AG04450 (cell line): ENCODE measurements around the gene CSTF2. TPM values are rescaled to one million over a fixed set of nuclear protein-coding genes. Genes with fewer than 3 reads are reported as not detected.
A peak's percentile ranks its signal among the peaks of the same experiment; 100 is the strongest.
"Not testable (repeated sequence)": the region's sequence is repeated elsewhere in the genome, so short reads cannot be mapped to it uniquely, and the experiment has no call there.

Experiments used
- CTCF ChIA-PET: fragments of 300-600, 350-600 bp; formaldehyde crosslinking; extraction: SDS; loops from one replicate; lab custom pipeline; 2022; ENCODE audit warnings: antibody characterized with exemption, inconsistent platforms; lab: Charles Lee
- POLR2A ChIA-PET: fragments of 350-600 bp; formaldehyde crosslinking; extraction: SDS; loops from one replicate; lab custom pipeline; 2021; ENCODE audit warnings: antibody characterized with exemption, inconsistent platforms; lab: Yijun Ruan, JAX
- DNase-seq: peaks from one replicate; pipeline ENCODE4 v3.0.0-alpha.2; 2011; ENCODE audit warnings: low read depth, low spot score
- H3K27ac ChIP-seq: one replicate; pipeline ENCODE4 v1.5.1; 2012; ENCODE audit warnings: low read depth, low read length, control low read depth
- H3K27me3 ChIP-seq: one replicate; pipeline ENCODE4 v1.6.0; 2012; ENCODE audit warnings: low read length; ENCODE audit not compliant: control insufficient read depth, insufficient read depth
- H3K4me3 ChIP-seq: 2 replicates; pipeline ENCODE4 v1.5.1; 2011; ENCODE audit warnings: mild to moderate bottlenecking, low read depth, low read length, control low read depth
- H3K9me3 ChIP-seq: 2 replicates; pipeline ENCODE4 v1.5.1; 2012; ENCODE audit warnings: low read length; ENCODE audit not compliant: control insufficient read depth, insufficient read depth
- polyA plus RNA-seq: library from polyadenylated mRNA; depleted of rRNA; stranded (reverse); fragments of >200 nt; gene quantifications from 2 replicates; pipeline ENCODE4 v1.2.3, GENCODE V29; 2011
- TF ChIP-seq, protein P1 (sequence below): IDR thresholded peaks from 2 replicates; pipeline ENCODE4 v1.5.1; 2011; ENCODE audit warnings: low read depth, low read length, control low read depth, inconsistent platforms

The CSTF2 gene
- polyA plus RNA-seq, 1 experiment: 22.3 TPM

DNA sequence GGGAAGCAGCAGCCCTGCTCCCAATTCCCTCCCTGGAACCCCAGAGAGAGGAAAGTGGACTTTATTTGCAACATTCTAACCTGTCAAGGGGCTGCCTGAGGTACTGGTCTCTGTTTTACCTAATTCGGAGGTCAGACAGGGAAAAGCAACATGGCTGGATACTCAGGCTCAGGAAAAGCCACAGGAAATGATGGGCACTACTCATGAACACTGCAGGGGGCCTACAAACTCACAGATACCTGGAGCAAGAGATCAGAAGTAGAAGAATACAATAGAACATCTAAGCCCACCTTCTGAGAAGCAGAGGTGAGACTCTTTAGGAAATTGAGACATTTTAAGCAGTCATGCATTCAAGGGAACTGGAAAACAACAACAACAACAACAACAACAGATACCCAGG lies 15.4 kb upstream of the CSTF2 start:
- Histone ChIP-seq H3K9me3 (no peaks in the 10 kb centered on the region), H3K4me3 (no peak overlapping the region), H3K27me3 (peaks cover 2% of the 10 kb centered on the region), H3K27ac (no peak overlapping the region)
- DNase-seq: no peak
- CTCF ChIA-PET: no interaction called here
- TF ChIP-seq, protein P1, sequence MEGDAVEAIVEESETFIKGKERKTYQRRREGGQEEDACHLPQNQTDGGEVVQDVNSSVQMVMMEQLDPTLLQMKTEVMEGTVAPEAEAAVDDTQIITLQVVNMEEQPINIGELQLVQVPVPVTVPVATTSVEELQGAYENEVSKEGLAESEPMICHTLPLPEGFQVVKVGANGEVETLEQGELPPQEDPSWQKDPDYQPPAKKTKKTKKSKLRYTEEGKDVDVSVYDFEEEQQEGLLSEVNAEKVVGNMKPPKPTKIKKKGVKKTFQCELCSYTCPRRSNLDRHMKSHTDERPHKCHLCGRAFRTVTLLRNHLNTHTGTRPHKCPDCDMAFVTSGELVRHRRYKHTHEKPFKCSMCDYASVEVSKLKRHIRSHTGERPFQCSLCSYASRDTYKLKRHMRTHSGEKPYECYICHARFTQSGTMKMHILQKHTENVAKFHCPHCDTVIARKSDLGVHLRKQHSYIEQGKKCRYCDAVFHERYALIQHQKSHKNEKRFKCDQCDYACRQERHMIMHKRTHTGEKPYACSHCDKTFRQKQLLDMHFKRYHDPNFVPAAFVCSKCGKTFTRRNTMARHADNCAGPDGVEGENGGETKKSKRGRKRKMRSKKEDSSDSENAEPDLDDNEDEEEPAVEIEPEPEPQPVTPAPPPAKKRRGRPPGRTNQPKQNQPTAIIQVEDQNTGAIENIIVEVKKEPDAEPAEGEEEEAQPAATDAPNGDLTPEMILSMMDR: no peak
- POLR2A ChIA-PET: no interaction called here

DNA sequence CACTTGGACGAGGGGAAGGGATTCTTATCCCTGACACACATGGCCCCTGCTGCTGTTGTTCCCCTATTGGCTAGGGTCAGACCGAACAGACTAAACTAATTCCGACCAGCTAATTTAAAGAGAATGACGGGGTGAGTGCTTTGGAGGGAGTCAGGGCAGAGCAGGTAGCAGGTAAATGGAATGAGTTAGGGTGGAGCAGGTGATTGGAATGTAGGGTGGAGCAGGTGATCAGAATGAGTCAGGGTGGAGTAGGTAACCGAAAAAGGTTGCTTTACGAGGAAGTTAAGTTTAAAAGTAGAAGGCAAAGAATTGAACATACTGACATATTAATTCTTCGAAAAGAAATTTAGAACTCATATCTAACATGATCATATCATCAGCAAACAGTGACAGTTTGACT lies 11.9 kb upstream of the CSTF2 start:
- POLR2A ChIA-PET, DNase-seq: not testable (repeated sequence)

DNA sequence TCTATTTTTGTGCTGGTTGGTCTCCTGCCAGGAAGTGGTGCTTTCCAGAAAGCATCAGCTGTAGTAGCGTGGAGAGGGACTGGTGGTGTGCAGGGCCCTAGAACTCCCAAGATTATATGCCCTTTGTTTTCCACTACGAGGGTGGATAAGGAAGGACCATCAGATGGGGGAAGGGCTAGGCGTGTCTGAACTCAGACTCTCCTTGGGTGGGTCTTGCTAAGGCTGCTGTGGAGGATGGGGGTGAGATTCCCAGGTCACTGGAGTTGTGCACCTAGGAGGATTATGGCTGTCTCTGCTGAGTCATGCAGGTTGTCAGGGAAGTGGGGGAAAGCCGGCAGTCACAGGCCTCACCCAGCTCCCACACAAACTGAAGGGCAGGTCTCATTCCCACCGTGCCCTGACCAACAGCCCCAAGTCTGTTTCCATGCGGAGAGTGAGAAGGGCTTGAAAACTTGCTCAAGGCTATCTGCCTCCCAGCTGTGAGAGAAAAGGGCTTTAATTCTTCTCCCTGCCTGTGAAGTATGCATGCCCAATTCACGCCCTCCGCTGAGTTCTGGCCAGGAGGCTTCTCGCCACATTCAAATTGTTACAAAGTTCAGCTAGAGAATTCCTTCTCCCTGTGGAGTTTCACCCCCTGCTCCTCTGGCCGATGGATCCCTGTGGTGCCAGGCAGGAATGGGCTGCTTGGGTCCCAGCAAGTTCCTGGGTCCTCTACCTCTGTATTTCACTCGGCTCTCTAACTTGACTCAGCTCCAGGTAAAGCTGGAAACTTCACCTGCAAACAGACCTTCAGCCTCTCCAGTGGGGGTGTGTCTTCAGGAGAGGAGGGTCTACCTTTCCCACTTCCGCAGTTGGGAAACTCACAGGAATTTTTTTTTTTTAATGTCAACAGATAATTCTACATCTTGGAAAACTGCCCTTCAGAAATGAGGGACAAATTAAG lies 7.7 kb upstream of the CSTF2 start:
- POLR2A ChIA-PET: interaction anchor here (0.7 kb wide), 1 partner anchor 103 kb away, joined by 3 read pairs; no protein-coding TSS in a partner anchor

More for the DNA sequence above, 11.9 kb upstream of the CSTF2 start:
- H3K9me3 ChIP-seq, H3K4me3 ChIP-seq, CTCF ChIA-PET, H3K27ac ChIP-seq, H3K27me3 ChIP-seq: not testable (repeated sequence)

GRCh38 chrX:100817340-100817739 lies 2.9 kb upstream of the CSTF2 start:
- H3K4me3 ChIP-seq: no peak overlapping the region
- ChIA-PET POLR2A (no interaction called here), CTCF (interaction anchor here (1.3 to 2.0 kb wide), 2 partner anchors 49 to 132 kb away, joined by 4 to 7 read pairs; no protein-coding TSS in a partner anchor)
- TF ChIP-seq, protein P1: no peak
- no peaks in the 10 kb centered on the region for H3K9me3 ChIP-seq
- DNase-seq: no peak
- H3K27me3 ChIP-seq: peaks cover 13% of the 10 kb centered on the region
- H3K27ac ChIP-seq: no peak overlapping the region

More for the DNA sequence above, 7.7 kb upstream of the CSTF2 start:
- no peak overlapping the region for H3K4me3 ChIP-seq
- DNase-seq: no peak
- CTCF ChIA-PET: interaction anchor here (1.2 kb wide), 1 partner anchor 44 kb away, joined by 3 read pairs; no protein-coding TSS in a partner anchor
- peaks cover 10% of the 10 kb centered on the region for H3K27me3 ChIP-seq
- H3K9me3 ChIP-seq: no peaks in the 10 kb centered on the region
- TF ChIP-seq, protein P1: no peak
- no peak overlapping the region for H3K27ac ChIP-seq

- peak overlapping the region; percentile 82 for H3K4me3 ChIP-seq
- TF ChIP-seq, protein P1: no peak
- H3K27ac ChIP-seq: no peak overlapping the region
- CTCF ChIA-PET: interaction anchor here (1.6 kb wide), 1 partner anchor 148 kb away, joined by 4 read pairs; no protein-coding TSS in a partner anchor
- POLR2A ChIA-PET: no interaction called here
- peaks cover 10% of the 10 kb centered on the region for H3K27me3 ChIP-seq
- no peaks in the 10 kb centered on the region for H3K9me3 ChIP-seq
- DNase-seq: no peak
Measured at GRCh38 chrX:100819534-100819836, 706 bp upstream of the CSTF2 start.
